HepG2 (cell line): Measurements from ENCODE around the gene SDC4. TPM values are rescaled to one million over a fixed set of nuclear protein-coding genes. Genes with fewer than 3 reads are reported as not detected.

Source experiments
- ATAC-seq: fragments of 200-7000 bp; cut with Tn5 transposase; 3 replicates; pipeline ENCODE4 v1.9.1; 2020; ENCODE audit warnings: mild to moderate bottlenecking, moderate library complexity
- BruUV-seq: library from RNA; stranded (reverse); fragments of 400-500 nt; replicated peaks from 2 replicates; lab custom pipeline; 2021; lab: Mats Ljungman, UMichigan
- CTCF ChIA-PET: fragments of 300-600 bp; formaldehyde crosslinking; extraction: SDS; loops from one replicate; lab custom pipeline; 2021; ENCODE audit warnings: low total read pairs, inconsistent platforms, low intra/inter-chr PET ratio; lab: Yijun Ruan, JAX
- POLR2A ChIA-PET: fragments of 350-600 bp; sonication (Branson Sonifier 250); formaldehyde crosslinking; loops from one replicate; lab custom pipeline; 2020; ENCODE audit warnings: antibody characterized with exemption, inconsistent platforms; lab: Yijun Ruan, JAX
- DNase-seq: peaks from one replicate; pipeline ENCODE4 v3.0.0-alpha.2; 2015; ENCODE audit warnings: low spot score
- FAIRE-seq: peaks from 3 replicates; lab custom pipeline; 2011; peaks lifted over from hg19 to GRCh38; lab: Jason Lieb, UNC
- H2AFZ ChIP-seq: one replicate; pipeline ENCODE4 v1.6.1; 2011; ENCODE audit warnings: low read length, inconsistent platforms
- H3K27ac ChIP-seq: fragments of 300-600 bp; 3 replicates; pipeline ENCODE4 v1.8.0; 2011; ENCODE audit warnings: mixed run types, mild to moderate bottlenecking, mixed read lengths, low read length, inconsistent platforms; ENCODE audit not compliant: insufficient read depth; ENCODE audit errors: extremely low read length
- H3K27me3 ChIP-seq, 2 experiments: fragments of 200-600 bp in 1 of 2; 2 replicates in 1 of 2; 3 replicates in 1 of 2; pipeline versions ENCODE4 v1.6.0 to v1.8.0; 2011; ENCODE audit warnings: low read length in 2 of 2, mild to moderate bottlenecking in 2 of 2, moderate library complexity in 2 of 2, inconsistent platforms in 1 of 2; ENCODE audit not compliant: insufficient read depth in 2 of 2, control insufficient read depth in 1 of 2
- H3K36me3 ChIP-seq, 2 experiments: fragments of 200-600 bp in 1 of 2; replicated peaks in 1 of 2; 2 replicates in 1 of 2; 3 replicates in 1 of 2; pipeline versions ENCODE4 v1.5.1 to v1.8.0; 2011; ENCODE audit warnings: low read length in 2 of 2, inconsistent platforms in 1 of 2; ENCODE audit not compliant: insufficient read depth in 2 of 2, control insufficient read depth in 1 of 2
- H3K4me1 ChIP-seq: 2 replicates; pipeline ENCODE4 v1.5.1; 2012; ENCODE audit warnings: low read length, inconsistent platforms; ENCODE audit not compliant: insufficient read depth
- H3K4me2 ChIP-seq: 2 replicates; pipeline ENCODE4 v1.6.0; 2011; ENCODE audit warnings: low read depth, low read length, inconsistent platforms
- H3K4me3 ChIP-seq, 3 experiments: fragments of 200-600 bp in 1 of 3; sonication (generic), shearing (Covaris generic) in 1 of 3; replicated peaks in 1 of 3; 2 replicates each; pipeline ENCODE4 v1.5.1; 2011 to 2016; ENCODE audit warnings: low read length in 3 of 3, inconsistent platforms in 2 of 3, low read depth in 2 of 3, mild to moderate bottlenecking in 2 of 3, control low read depth in 1 of 3, mixed read lengths in 1 of 3; ENCODE audit not compliant: insufficient read depth in 1 of 3
- H3K79me2 ChIP-seq: one replicate; pipeline ENCODE4 v1.6.1; 2011; ENCODE audit warnings: low read length, inconsistent platforms; ENCODE audit not compliant: insufficient read depth
- H3K9ac ChIP-seq: 2 replicates; pipeline ENCODE4 v1.6.0; 2011; ENCODE audit warnings: mild to moderate bottlenecking, low read depth, low read length, inconsistent platforms; ENCODE audit not compliant: insufficient read depth
- H3K9me3 ChIP-seq: 2 replicates; pipeline ENCODE4 v1.5.1; 2012; ENCODE audit warnings: mild to moderate bottlenecking, low read length
- H4K20me1 ChIP-seq: 2 replicates; pipeline ENCODE4 v1.6.0; 2011; ENCODE audit warnings: inconsistent platforms, mild to moderate bottlenecking, low read length, moderate library complexity; ENCODE audit not compliant: insufficient read depth
- ARID5B ChIP-seq: IDR thresholded peaks from 2 replicates; pipeline ENCODE4 v1.4.0; 2020; ENCODE audit warnings: mild to moderate bottlenecking, missing genetic modification reagents
- HOXA9 ChIP-seq: sonication (generic); formaldehyde crosslinking; IDR thresholded peaks from 2 replicates; pipeline ENCODE4 v1.8.1; 2022; ENCODE audit warnings: missing genetic modification reagents, mild to moderate bottlenecking, moderate library complexity, borderline replicate concordance
- RFX3 ChIP-seq: IDR thresholded peaks from 2 replicates; pipeline ENCODE4 v1.6.1; 2016; ENCODE audit warnings: missing biosample characterization, missing genetic modification reagents
- ZSCAN9 ChIP-seq: IDR thresholded peaks from 2 replicates; pipeline ENCODE4 v1.6.1; 2016; ENCODE audit warnings: borderline replicate concordance
- in situ Hi-C: cut with HindIII; loops from 2 replicates; pipeline ENCODE4 v1.10.0; 2017; ENCODE audit warnings: low pct_unique_long_range_greater_than_20kb; ENCODE audit not compliant: extremely low pct_ligation_motif_present
- intact Hi-C: fragments of 100-400 bp; cut with micrococcal nuclease; formaldehyde crosslinking; loops from one replicate; pipeline ENCODE4 v1.10.0; 2022; ENCODE audit not compliant: unreplicated experiment
- polyA plus RNA-seq, 8 experiments: library from polyadenylated mRNA; depleted of rRNA in 3 of 8; stranded (reverse) in 7 of 8; unstranded in 1 of 8; fragments of >200 nt; fragmentation: Illumina TruSeq in 4 of 8; extraction: Trizol in 4 of 8; gene quantifications; 2 replicates each; pipeline versions ENCODE4 v1.2.1 to v1.2.3, GENCODE V29; 2011 to 2016; ENCODE audit warnings: low read depth in 4 of 8, missing spikeins in 1 of 8, mixed read lengths in 1 of 8; ENCODE audit not compliant: insufficient read depth in 1 of 8
- total RNA-seq, 5 experiments: library from RNA; depleted of rRNA; stranded (reverse); fragments of >200 nt; fragmentation: Illumina TruSeq; extraction: Trizol; gene quantifications; 2 replicates each; pipeline ENCODE4 v1.2.3, GENCODE V29; 2016; ENCODE audit warnings: low read depth in 1 of 5

SDC4 gene
- total and polyA plus RNA-seq, 2 of the 13 experiments (the other 11 are each of a cell fraction or from before 2014, with no cell fraction given) = 49.0 to 65.1 TPM

DNA sequence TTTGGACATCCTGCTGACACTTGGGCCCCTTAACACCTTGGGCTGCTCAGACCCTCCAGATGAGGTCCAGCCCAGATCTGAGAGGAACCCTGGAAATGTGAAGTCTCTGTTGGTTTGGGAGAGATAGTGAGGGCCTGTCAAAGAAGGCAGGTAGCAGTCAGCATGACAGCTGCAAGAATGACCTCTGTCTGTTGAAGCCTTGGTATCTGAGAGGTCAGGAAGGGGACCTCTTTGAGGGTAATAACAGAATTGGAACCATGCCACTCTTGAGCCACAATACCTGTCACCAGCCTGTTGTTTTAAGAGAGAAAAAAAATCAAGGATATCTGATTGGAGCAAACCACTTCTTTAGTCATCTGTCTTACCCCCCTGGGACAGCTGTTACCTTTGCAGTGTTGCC is 18.9 kb upstream of the SDC4 start:
- POLR2A ChIA-PET = interaction anchor here (2.0 to 29.5 kb wide), 2 partner anchors 24 to 44 kb away, joined by 5 to 1422 read pairs; partner anchors contain the start of gene SDC4
- in situ Hi-C loops = no loop called here
- CTCF ChIA-PET = no interaction called here

More for the DNA sequence above, 18.9 kb upstream of the SDC4 start:
- Histone ChIP-seq H3K27me3 (no peaks in the 10 kb centered on the region; a peak in 1 of 5 replicates), H3K27ac (no peak overlapping the region), H3K79me2 (peaks cover 13% of the 10 kb centered on the region), H3K36me3 (peaks cover 20 to 32% of the 10 kb centered on the region in 2 experiments), H3K9ac (no peak overlapping the region), H3K9me3 (no peaks in the 10 kb centered on the region), H3K4me3 (no peak overlapping the region), H4K20me1 (peaks cover 5% of the 10 kb centered on the region; the same call in 1 of the 2 replicates), H2AFZ (no peak overlapping the region), H3K4me2 (no peak overlapping the region), H3K4me1 (peaks cover 34% of the 10 kb centered on the region)
- intact Hi-C loops = no loop called here
- BruUV-seq = no TSS peak
- FAIRE-seq = no peak
- ATAC-seq = no peak
- DNase-seq = no peak
- TF ChIP-seq ZSCAN9 = no peak
- TF ChIP-seq HOXA9 (CRISPR knock-in tag) = no peak
- no peak for TF ChIP-seq RFX3
- no peak for TF ChIP-seq ARID5B (CRISPR knock-in tag)
